ENCODE results near the gene ANKZF1.
"Not testable (repeated sequence)": the region's sequence is repeated elsewhere in the genome, so short reads cannot be mapped to it uniquely, and the experiment has no call there.

Gene ANKZF1

GRCh38 chr2:219229305-219230058 lies at the start of gene ANKZF1, which contains the start of gene ATG9A:
Gene ANKZF1 (plus strand): TSS chr2:219229806. CDS start chr2:219230258, 452 bp downstream.
Gene ATG9A (minus strand): TSS chr2:219229636. CDS start chr2:219228024, 1,612 bp downstream.
- FAIRE-seq, result peak; percentile 89

GRCh38 chr2:219180961-219181360 lies 48.6 kb upstream of the ANKZF1 start:
- no peak for FAIRE-seq

- no peak for FAIRE-seq
These were observed 48.1 kb upstream of the ANKZF1 start for GRCh38 chr2:219181531-219181930.

GRCh38 chr2:219182331-219183150 lies 47.1 kb upstream of the ANKZF1 start:
- no peak for FAIRE-seq

- FAIRE-seq, result no peak
These were observed 46.3 kb upstream of the ANKZF1 start for GRCh38 chr2:219183151-219183772.

GRCh38 chr2:219184121-219184520 lies 45.5 kb upstream of the ANKZF1 start:
- no peak for FAIRE-seq

GRCh38 chr2:219186754-219187456 lies 42.7 kb upstream of the ANKZF1 start:
- no peak for FAIRE-seq

GRCh38 chr2:219197388-219197787 lies 32.2 kb upstream of the ANKZF1 start:
- no peak for FAIRE-seq

- FAIRE-seq, result no peak
These were observed 30.6 kb upstream of the ANKZF1 start for GRCh38 chr2:219198974-219199373.

- FAIRE-seq, result no peak
These were observed 30.0 kb upstream of the ANKZF1 start for GRCh38 chr2:219199470-219200211.

GRCh38 chr2:219200502-219201326 lies 28.9 kb upstream of the ANKZF1 start:
- not testable (repeated sequence) for FAIRE-seq

- not testable (repeated sequence) for FAIRE-seq
These were observed 28.3 kb upstream of the ANKZF1 start for GRCh38 chr2:219201331-219201730.

- FAIRE-seq, result no peak
These were observed 25.0 kb upstream of the ANKZF1 start for GRCh38 chr2:219204425-219205164.

- no peak for FAIRE-seq
These were observed 24.5 kb upstream of the ANKZF1 start for GRCh38 chr2:219205165-219205538.

- no peak for FAIRE-seq
These were observed 23.7 kb upstream of the ANKZF1 start for GRCh38 chr2:219205981-219206327.

GRCh38 chr2:219206328-219207133 lies 23.1 kb upstream of the ANKZF1 start, which contains the start of gene ZFAND2B:
Gene ZFAND2B (plus strand): TSS chr2:219206782. CDS start chr2:219206988, 206 bp downstream.
- FAIRE-seq, result no peak

- FAIRE-seq, result no peak
These were observed 22.3 kb upstream of the ANKZF1 start for GRCh38 chr2:219207134-219207883.

GRCh38 chr2:219207884-219208740 lies 21.5 kb upstream of the ANKZF1 start:
- FAIRE-seq, result no peak

Measured in TTC549 (cell line).